Heart left ventricle (tissue), 16 donors: ENCODE data around the gene CLPTM1. TPM values are rescaled to one million over a fixed set of nuclear protein-coding genes. Genes with fewer than 3 reads are reported as not detected.

ENCODE experiments used
- ATAC-seq, 4 donors: fragments of 200-7000 bp; cut with Tn5 transposase; one replicate each; pipeline ENCODE4 v1.9.1; 2020 to 2022; ENCODE audit warnings: moderate library complexity in 4 of 4, mild to moderate bottlenecking in 3 of 4, moderate number of reproducible peaks in 1 of 4
- DNase-seq, 5 donors: peaks; one replicate each; pipeline ENCODE4 v3.0.0-alpha.2; 2020
- H3K27ac ChIP-seq, 12 donors: fragments of 200-600 bp; sonication (generic) in 4 of 12; one replicate each; pipeline versions ENCODE4 v1.5.0 to v1.8.0; 2016 to 2022; ENCODE audit warnings: mild to moderate bottlenecking in 2 of 12
- H3K27me3 ChIP-seq, 9 donors: fragments of 200-600 bp; sonication (generic) in 2 of 9; one replicate each; pipeline versions ENCODE4 v1.5.1 to v1.8.0; 2016 to 2022; ENCODE audit warnings: mild to moderate bottlenecking in 3 of 9
- H3K36me3 ChIP-seq, 9 donors: fragments of 200-600 bp; sonication (generic) in 2 of 9; one replicate each; pipeline versions ENCODE4 v1.5.0 to v1.8.0; 2018 to 2022; ENCODE audit warnings: mild to moderate bottlenecking in 2 of 9
- H3K4me1 ChIP-seq, 12 donors: fragments of 200-600 bp; sonication (generic) in 4 of 12; one replicate each; pipeline versions ENCODE4 v1.5.0 to v1.8.0; 2016 to 2022; ENCODE audit warnings: mild to moderate bottlenecking in 3 of 12
- H3K4me3 ChIP-seq, 12 donors: fragments of 200-600 bp; sonication (generic) in 4 of 12; one replicate each; pipeline versions ENCODE4 v1.5.0 to v1.8.0; 2017 to 2022; ENCODE audit warnings: mild to moderate bottlenecking in 9 of 12, moderate library complexity in 4 of 12
- H3K9me3 ChIP-seq, 12 donors: fragments of 200-600 bp; sonication (generic) in 4 of 12; one replicate each; pipeline versions ENCODE4 v1.5.0 to v1.8.0; 2016 to 2022; ENCODE audit warnings: mild to moderate bottlenecking in 1 of 12
- POLR2A ChIP-seq, 2 donors: fragments of 450-650 bp; IDR thresholded peaks; one replicate each; pipeline ENCODE4 v1.6.1; 2017; ENCODE audit warnings: antibody characterized with exemption in 2 of 2, mild to moderate bottlenecking in 2 of 2, moderate library complexity in 2 of 2
- WGBS, 4 donors: extraction: QIAGEN DNeasy Blood & Tissue Kit in 2 of 4; methylation state at CpG; one replicate each; pipeline versions ENCODE4 v1.1.5 to v1.1.7; 2013 to 2018; 5-methylcytosine and 5-hydroxymethylcytosine counted together
- intact Hi-C, 10 donors: fragments of 100-400 bp; cut with DNase I; formaldehyde crosslinking; loops; one replicate each; pipeline versions ENCODE4 v1.11.1 to v1.14.2; 2022
- polyA plus RNA-seq, 2 donors: library from polyadenylated mRNA; stranded (reverse); fragments of 200-250 nt; gene quantifications; one replicate each; pipeline ENCODE4 v1.2.3, GENCODE V29; 2013
- total RNA-seq, 9 donors: library from RNA; depleted of rRNA in 2 of 9; stranded (reverse); fragments of >200 nt in 2 of 9; fragmentation: NEBNext Ultra II Directional in 3 of 9; extraction: Animal tissue kit (Norgen Biotek cat#: 25700) in 3 of 9; gene quantifications; one replicate each; pipeline versions ENCODE4 v1.1.0 to v1.2.4, GENCODE V29; 2016 to 2023
- TF ChIP-seq, protein P1 (sequence below), 12 donors: fragments of 200-600 bp; sonication (generic) in 4 of 12; IDR thresholded peaks; one replicate each; pipeline versions ENCODE4 v1.5.0 to v1.8.0; 2018 to 2022; ENCODE audit warnings: antibody characterized with exemption in 12 of 12, mild to moderate bottlenecking in 5 of 12
- donor health status: ischemic (EF 13 %, LVEDD 7.1; RV severe dilation, severe dysfunction).
- donor health status: healthy with polysubstance abuse.
- donor health status: DM: no; HTN: yes; CAD: no.
- donor health status: DM: no; HTN: no; CAD: no.
- donor health status: ischemic (EF 25% LVEDD 6.9; RV normal size, moderate dysfunction).
- donor health status: ischemic (EF 25% LVEDD 5.7; RV mildly dilated, moderate dysfunction).
- donor health status: healthy.
- donor health status: DM: yes; HTN: yes; CAD: no.
- donor health status: ischemic (EF 35%, LVEDD 5.7; RV mildly dilated, moderate dysfunction).
- donor health status: nonischemic (EF 11% LVEDD 7.7; RV severe dilation, severe dysfunction).
- donor health status: DM: yes; HTN: yes; CAD: no.
- donor health status: PGD.
- donor health status: ischemic (EF 29% LVEDD 5.4; RV normal size, mild dysfunction).
- donor health status: nonischemic (EF 23%, LVEDD 6.1; RV moderate dilation, normal function).

Gene CLPTM1
- total and polyA plus RNA-seq, 11 donors = 89.2 to 120 (median 96.0) TPM

DNA sequence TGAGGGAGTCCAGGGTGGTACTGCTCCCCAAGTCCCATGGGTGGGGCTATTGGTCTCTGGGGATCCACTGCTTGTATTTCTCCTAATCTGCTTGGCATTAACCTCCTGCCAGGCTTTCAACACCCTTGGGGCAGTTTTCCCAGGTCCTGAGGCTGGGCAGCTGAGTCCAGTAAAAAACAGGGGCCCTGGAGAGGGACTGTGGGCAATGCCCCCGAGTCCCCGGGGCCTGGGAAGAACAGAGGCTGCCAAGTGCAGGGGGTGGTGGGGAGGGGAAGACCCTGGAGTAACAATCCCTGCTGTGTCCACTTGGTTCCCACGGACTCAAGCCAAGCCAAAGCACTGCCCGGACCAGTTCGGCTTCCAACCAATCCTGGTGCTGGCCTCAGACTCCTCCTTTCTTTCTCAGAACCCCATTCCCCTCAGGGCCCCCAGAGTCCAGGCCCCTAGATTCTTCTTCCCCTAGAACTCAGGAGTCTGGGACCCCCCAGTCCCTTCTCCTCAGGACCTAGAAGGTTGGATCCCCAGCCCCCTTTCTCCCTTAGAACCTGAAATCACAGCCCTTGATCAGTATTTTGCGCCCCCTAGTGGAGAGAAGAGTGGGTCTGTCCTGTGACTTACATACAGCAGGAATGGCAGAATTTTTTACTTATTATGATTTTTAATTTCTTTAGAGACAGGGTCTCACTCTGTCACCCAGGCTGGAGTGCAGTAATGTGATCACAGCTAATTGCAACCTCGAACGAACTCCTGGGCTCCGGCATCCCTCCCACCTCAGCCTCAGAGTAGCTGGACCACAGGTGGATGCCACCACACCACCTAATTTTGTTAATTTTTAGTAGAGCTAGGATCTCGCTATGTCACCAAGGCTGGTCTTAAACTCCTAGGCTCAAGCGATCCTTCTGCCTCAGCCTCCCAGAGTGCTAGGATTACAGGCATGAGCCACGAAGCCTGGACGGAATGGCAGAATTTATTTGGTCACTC, 3.7 kb upstream of the CLPTM1 start:
- peaks cover 0 to 33% (median 24%) of the 10 kb centered on the region in 12 donors for H3K4me1 ChIP-seq
- TF ChIP-seq, protein P1, sequence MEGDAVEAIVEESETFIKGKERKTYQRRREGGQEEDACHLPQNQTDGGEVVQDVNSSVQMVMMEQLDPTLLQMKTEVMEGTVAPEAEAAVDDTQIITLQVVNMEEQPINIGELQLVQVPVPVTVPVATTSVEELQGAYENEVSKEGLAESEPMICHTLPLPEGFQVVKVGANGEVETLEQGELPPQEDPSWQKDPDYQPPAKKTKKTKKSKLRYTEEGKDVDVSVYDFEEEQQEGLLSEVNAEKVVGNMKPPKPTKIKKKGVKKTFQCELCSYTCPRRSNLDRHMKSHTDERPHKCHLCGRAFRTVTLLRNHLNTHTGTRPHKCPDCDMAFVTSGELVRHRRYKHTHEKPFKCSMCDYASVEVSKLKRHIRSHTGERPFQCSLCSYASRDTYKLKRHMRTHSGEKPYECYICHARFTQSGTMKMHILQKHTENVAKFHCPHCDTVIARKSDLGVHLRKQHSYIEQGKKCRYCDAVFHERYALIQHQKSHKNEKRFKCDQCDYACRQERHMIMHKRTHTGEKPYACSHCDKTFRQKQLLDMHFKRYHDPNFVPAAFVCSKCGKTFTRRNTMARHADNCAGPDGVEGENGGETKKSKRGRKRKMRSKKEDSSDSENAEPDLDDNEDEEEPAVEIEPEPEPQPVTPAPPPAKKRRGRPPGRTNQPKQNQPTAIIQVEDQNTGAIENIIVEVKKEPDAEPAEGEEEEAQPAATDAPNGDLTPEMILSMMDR (IDR thresholded peaks at IDR 0.05) = peak; percentile 72 to 90 (median 84)
- no peak for TF ChIP-seq POLR2A (IDR thresholded peaks at IDR 0.05)
- H3K27ac ChIP-seq = peak overlapping the region in 5 of 12 donors; percentile 3 to 42 (median 27)
- peaks cover 0 to 23% (median 10%) of the 10 kb centered on the region in 9 donors for H3K36me3 ChIP-seq
- intact Hi-C loops = loop anchor here in 9 of 10 donors (1.0 to 10.0 kb wide), 6 partner anchors 47 to 167 kb away; partner anchors contain the start of gene APOE (in 3 of the 9)
- ATAC-seq = no peak
- H3K27me3 ChIP-seq = no peaks in the 10 kb centered on the region
- no peaks in the 10 kb centered on the region for H3K9me3 ChIP-seq
- no peak overlapping the region for H3K4me3 ChIP-seq
- DNase-seq = peak in 4 of 5 donors; percentile 41 to 64 (median 56)
- WGBS, 4 donors = 50 to 56% (median 52%) methylated on average over 13 of the region's 13 CpGs

DNA sequence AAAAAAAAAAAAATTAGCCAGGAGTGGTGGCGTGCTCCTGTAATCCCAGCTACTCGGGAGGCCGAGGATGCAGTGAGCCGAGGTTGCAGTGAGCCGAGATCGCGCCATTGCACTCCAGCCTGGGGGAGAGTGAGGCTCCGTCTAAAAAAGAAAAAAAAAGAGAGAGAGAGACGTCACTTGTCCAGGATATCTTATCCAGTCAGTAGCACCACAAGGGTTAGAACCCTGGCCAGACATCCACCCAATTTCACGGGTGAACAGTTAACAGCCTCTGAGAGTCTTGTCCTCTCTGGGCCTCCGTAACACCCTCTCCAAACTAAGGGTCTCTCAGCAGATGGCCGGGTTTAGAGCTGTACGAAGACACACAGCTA, 917 bp upstream of the CLPTM1 start:
- no peak for ATAC-seq

DNA sequence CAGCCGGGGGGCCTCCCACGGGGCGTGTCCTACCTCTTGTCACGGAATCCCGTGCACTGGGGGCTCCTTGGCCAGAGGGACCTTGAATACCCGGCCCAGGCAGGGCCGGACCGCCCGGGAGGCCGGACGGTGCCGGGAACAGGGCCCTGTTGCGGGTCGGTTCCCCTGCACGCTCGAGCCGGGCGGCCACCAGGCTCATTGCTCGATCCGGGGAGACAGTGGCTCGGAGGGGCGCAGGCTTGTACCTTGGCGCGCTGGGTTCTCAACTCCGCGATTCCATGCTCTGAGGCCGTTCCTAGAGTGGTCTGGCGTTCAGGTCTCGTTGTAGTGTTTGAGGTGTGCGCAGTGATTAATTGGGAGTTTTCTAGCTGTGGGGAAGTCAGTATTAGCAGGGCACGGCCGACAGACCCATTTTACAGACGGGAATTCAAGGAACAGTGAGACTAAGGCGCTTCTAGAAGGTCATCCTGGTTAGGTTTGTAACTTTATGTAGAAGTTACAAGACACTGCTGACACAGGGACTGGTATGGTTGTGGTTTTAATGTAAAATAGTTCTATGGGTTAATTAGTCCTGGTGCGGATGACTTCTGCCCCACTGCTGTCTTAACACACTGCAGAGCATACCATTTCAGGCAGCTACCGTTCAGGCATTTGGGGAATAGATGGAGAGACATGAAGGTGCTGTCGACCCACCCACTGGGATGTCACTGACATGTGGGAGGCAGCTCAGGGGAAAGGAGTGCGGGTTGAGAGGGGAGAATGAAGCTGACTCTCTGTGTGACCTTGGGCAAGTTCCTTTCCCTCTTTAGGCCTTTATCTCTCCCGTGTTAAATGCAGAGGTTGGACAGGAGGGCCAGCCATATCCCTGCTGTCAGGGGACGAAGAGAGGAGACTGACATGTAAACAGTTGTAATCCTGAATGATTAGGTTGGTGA, 592 bp downstream of the CLPTM1 start:
- ATAC-seq (no peak), DNase-seq (no peak)
- intact Hi-C loops = loop anchor here in 5 of 10 donors (1.0 to 10.0 kb wide), 6 partner anchors 42 to 171 kb away; partner anchors contain the start of genes RELB (in 2 of the 5), APOE (in 1 of the 5) and CLASRP (in 1 of the 5)
- Histone ChIP-seq H3K36me3 (peaks cover 0 to 14% (median under 1%) of the 10 kb centered on the region in 9 donors), H3K27me3 (no peaks in the 10 kb centered on the region), H3K4me1 (peaks cover 0 to 71% (median 41%) of the 10 kb centered on the region in 12 donors), H3K4me3 (peak overlapping the region; percentile 70 to 100 (median 90)), H3K9me3 (no peaks in the 10 kb centered on the region), H3K27ac (peak overlapping the region in 11 of 12 donors; percentile 76 to 98 (median 95))
- TF ChIP-seq POLR2A (IDR thresholded peaks at IDR 0.05) = no peak
- TF ChIP-seq, protein P1 (IDR thresholded peaks at IDR 0.05) = no peak
- WGBS, 4 donors = 2 to 8% (median 5%) methylated on average over 10 to 40 of the region's 40 CpGs

More for the DNA sequence above, 917 bp upstream of the CLPTM1 start:
- H3K4me3 ChIP-seq = peak overlapping the region; percentile 70 to 100 (median 88)
- H3K4me1 ChIP-seq = peaks cover 0 to 57% (median 41%) of the 10 kb centered on the region in 12 donors
- TF ChIP-seq, protein P1 (IDR thresholded peaks at IDR 0.05) = no peak
- TF ChIP-seq POLR2A (IDR thresholded peaks at IDR 0.05) = no peak
- peaks cover 0 to 21% (median 10%) of the 10 kb centered on the region in 9 donors for H3K36me3 ChIP-seq
- no peaks in the 10 kb centered on the region for H3K9me3 ChIP-seq
- 26 to 32% (median 29%) methylated on average over 13 of the region's 13 CpGs for whole genome bisulfite sequencing, 4 donors
- intact Hi-C loops = loop anchor here in 5 of 10 donors (2.0 to 10.0 kb wide), 5 partner anchors 47 to 169 kb away; partner anchors contain the start of genes APOE (in 1 of the 5) and RELB (in 1 of the 5)
- H3K27ac ChIP-seq = peak overlapping the region; percentile 89 to 98 (median 95)
- no peaks in the 10 kb centered on the region for H3K27me3 ChIP-seq
- DNase-seq = no peak
